KOPT-K1 (cell line): ENCODE data around the gene GADL1.

Experiments used
- H3K27ac ChIP-seq: fragments of 200-600 bp; sonication (generic); 2 replicates; pipeline ENCODE4 v1.5.1; 2016; ENCODE audit warnings: antibody characterized with exemption, mild to moderate bottlenecking, low read depth, low read length; ENCODE audit not compliant: poor library complexity, severe bottlenecking
- H3K36me3 ChIP-seq: fragments of 200-600 bp; sonication (generic); 2 replicates; pipeline ENCODE4 v1.5.1; 2017; ENCODE audit warnings: antibody characterized with exemption, mild to moderate bottlenecking, low read length, moderate library complexity; ENCODE audit not compliant: insufficient read depth
- H3K9me3 ChIP-seq: fragments of 200-600 bp; sonication (generic); 2 replicates; pipeline ENCODE4 v1.5.1; 2017; ENCODE audit warnings: antibody characterized with exemption, low read length, mild to moderate bottlenecking; ENCODE audit not compliant: insufficient read depth, poor library complexity, severe bottlenecking

Gene GADL1

GRCh38 chr3:30696896-30697295 lies 197.6 kb downstream of the GADL1 start:
- Histone ChIP-seq H3K27ac (no peak overlapping the region), H3K36me3 (peaks cover 21% of the 10 kb centered on the region), H3K9me3 (no peaks in the 10 kb centered on the region)

GRCh38 chr3:30696403-30696819 lies 198.1 kb downstream of the GADL1 start:
- Histone ChIP-seq H3K9me3 (no peaks in the 10 kb centered on the region), H3K36me3 (peaks cover 24% of the 10 kb centered on the region), H3K27ac (no peak overlapping the region)

- no peaks in the 10 kb centered on the region for H3K9me3 ChIP-seq
- no peak overlapping the region for H3K27ac ChIP-seq
- peaks cover 33% of the 10 kb centered on the region for H3K36me3 ChIP-seq
These were observed 199.0 kb downstream of the GADL1 start for GRCh38 chr3:30695302-30696061.

- no peaks in the 10 kb centered on the region for H3K9me3 ChIP-seq
- peaks cover 42% of the 10 kb centered on the region for H3K36me3 ChIP-seq
- no peak overlapping the region for H3K27ac ChIP-seq
These were observed 199.8 kb downstream of the GADL1 start for GRCh38 chr3:30694668-30695067.

- H3K36me3 ChIP-seq, result peaks cover 47% of the 10 kb centered on the region
These were observed 200.3 kb downstream of the GADL1 start for GRCh38 chr3:30694148-30694547.

GRCh38 chr3:30693470-30694120 lies 200.9 kb downstream of the GADL1 start:
- H3K9me3 ChIP-seq, result no peaks in the 10 kb centered on the region
- H3K36me3 ChIP-seq, result peaks cover 52% of the 10 kb centered on the region
- no peak overlapping the region for H3K27ac ChIP-seq

More at GRCh38 chr3:30694148-30694547, 200.3 kb downstream of the GADL1 start:
- no peaks in the 10 kb centered on the region for H3K9me3 ChIP-seq
- H3K27ac ChIP-seq, result no peak overlapping the region

GRCh38 chr3:30692498-30693130 lies 201.8 kb downstream of the GADL1 start:
- Histone ChIP-seq H3K27ac (no peak overlapping the region), H3K9me3 (no peaks in the 10 kb centered on the region), H3K36me3 (peaks cover 59% of the 10 kb centered on the region)

GRCh38 chr3:30691944-30692343 lies 202.5 kb downstream of the GADL1 start:
- Histone ChIP-seq H3K27ac (no peak overlapping the region), H3K9me3 (no peaks in the 10 kb centered on the region), H3K36me3 (peaks cover 59% of the 10 kb centered on the region)

GRCh38 chr3:30691249-30691880 lies 203.1 kb downstream of the GADL1 start:
- H3K9me3 ChIP-seq, result no peaks in the 10 kb centered on the region
- H3K36me3 ChIP-seq, result peaks cover 59% of the 10 kb centered on the region

GRCh38 chr3:30690199-30690598 lies 204.3 kb downstream of the GADL1 start:
- Histone ChIP-seq H3K27ac (no peak overlapping the region), H3K36me3 (peaks cover 65% of the 10 kb centered on the region), H3K9me3 (no peaks in the 10 kb centered on the region)

More at GRCh38 chr3:30691249-30691880, 203.1 kb downstream of the GADL1 start:
- H3K27ac ChIP-seq, result no peak overlapping the region

GRCh38 chr3:30688776-30689641 lies 205.5 kb downstream of the GADL1 start:
- H3K36me3 ChIP-seq, result peaks cover 57% of the 10 kb centered on the region
- H3K27ac ChIP-seq, result no peak overlapping the region
- no peaks in the 10 kb centered on the region for H3K9me3 ChIP-seq

- Histone ChIP-seq H3K9me3 (no peaks in the 10 kb centered on the region), H3K27ac (no peak overlapping the region), H3K36me3 (peaks cover 56% of the 10 kb centered on the region)
These were observed 206.4 kb downstream of the GADL1 start for GRCh38 chr3:30687930-30688570.

- no peaks in the 10 kb centered on the region for H3K9me3 ChIP-seq
- no peak overlapping the region for H3K27ac ChIP-seq
These were observed 207.7 kb downstream of the GADL1 start for GRCh38 chr3:30686799-30687198.

GRCh38 chr3:30686176-30686575 lies 208.3 kb downstream of the GADL1 start:
- H3K9me3 ChIP-seq, result no peaks in the 10 kb centered on the region
- H3K27ac ChIP-seq, result no peak overlapping the region
- H3K36me3 ChIP-seq, result peaks cover 39% of the 10 kb centered on the region

More at GRCh38 chr3:30686799-30687198, 207.7 kb downstream of the GADL1 start:
- H3K36me3 ChIP-seq, result peaks cover 44% of the 10 kb centered on the region
